SKM-1 treated with dmso at 0.1 percent for 144 hours (cell line): ENCODE data around the gene STING1.

Source experiments
- DNase-seq: peaks from one replicate; lab custom pipeline; 2025; ENCODE audit not compliant: unreplicated experiment; lab: John Stamatoyannopoulos, UW

Gene STING1

GRCh38 chr5:139468421-139468931 is 14.1 kb downstream of the STING1 start:
- DNase-seq: peak; percentile 69

GRCh38 chr5:139462586-139463276 is 19.8 kb downstream of the STING1 start, which contains the start of gene ECSCR:
TSS of gene ECSCR (minus strand) at chr5:139462743. CDS start at chr5:139462670, 73 bp downstream.
- no peak for DNase-seq

- no peak for DNase-seq
Observed at GRCh38 chr5:139461698-139462097, 20.9 kb downstream of the STING1 start.

- no peak for DNase-seq
Observed at GRCh38 chr5:139461176-139461575, 21.4 kb downstream of the STING1 start.

- no peak for DNase-seq
Observed at GRCh38 chr5:139460455-139460854, 22.1 kb downstream of the STING1 start.

GRCh38 chr5:139459451-139459934 is 23.1 kb downstream of the STING1 start:
- no peak for DNase-seq

- peak; percentile 34 for DNase-seq
Observed at GRCh38 chr5:139458580-139459407, 23.8 kb downstream of the STING1 start.

- no peak for DNase-seq
Observed at GRCh38 chr5:139457653-139458306, 24.8 kb downstream of the STING1 start.

GRCh38 chr5:139457241-139457640 is 25.3 kb downstream of the STING1 start:
- no peak for DNase-seq

GRCh38 chr5:139456776-139457175 is 25.8 kb downstream of the STING1 start:
- DNase-seq: no peak

GRCh38 chr5:139454568-139455290 is 27.8 kb downstream of the STING1 start:
- DNase-seq: no peak

- DNase-seq: no peak
Observed at GRCh38 chr5:139453683-139454567, 28.6 kb downstream of the STING1 start.

GRCh38 chr5:139451878-139452660 is 30.5 kb downstream of the STING1 start:
- no peak for DNase-seq

- DNase-seq: no peak
Observed at GRCh38 chr5:139451176-139451575, 31.4 kb downstream of the STING1 start.

- DNase-seq: no peak
Observed at GRCh38 chr5:139446956-139447779, 35.4 kb downstream of the STING1 start.

GRCh38 chr5:139445325-139446170 is 37.0 kb downstream of the STING1 start:
- no peak for DNase-seq

- DNase-seq: no peak
Observed at GRCh38 chr5:139443831-139444453, 38.6 kb downstream of the STING1 start.
